ENCODE measurements around the gene SLC25A18. TPM values are rescaled to one million over a fixed set of nuclear protein-coding genes. Genes with fewer than 3 reads are reported as not detected.

Gene SLC25A18
- total RNA-seq, 3 donors from 2014 or later, result 6.6 to 18.7 (median 14.7) TPM

- H3K4me1 ChIP-seq, result no peaks in the 10 kb centered on the region
- intact Hi-C loops (cut with DNase I; ENCODE audit: low total_unique reads), result no loop called here
- no peaks in the 10 kb centered on the region for H3K9me3 ChIP-seq
- no peak overlapping the region for H3K27ac ChIP-seq
- H3K4me3 ChIP-seq, result no peak overlapping the region
- peak in 1 of 2 donors; percentile 38 for DNase-seq (ENCODE audit: low spot score in 2 of 2)
- no peaks in the 10 kb centered on the region for H3K27me3 ChIP-seq
- H3K36me3 ChIP-seq, result no peaks in the 10 kb centered on the region
- TF ChIP-seq, protein P1, sequence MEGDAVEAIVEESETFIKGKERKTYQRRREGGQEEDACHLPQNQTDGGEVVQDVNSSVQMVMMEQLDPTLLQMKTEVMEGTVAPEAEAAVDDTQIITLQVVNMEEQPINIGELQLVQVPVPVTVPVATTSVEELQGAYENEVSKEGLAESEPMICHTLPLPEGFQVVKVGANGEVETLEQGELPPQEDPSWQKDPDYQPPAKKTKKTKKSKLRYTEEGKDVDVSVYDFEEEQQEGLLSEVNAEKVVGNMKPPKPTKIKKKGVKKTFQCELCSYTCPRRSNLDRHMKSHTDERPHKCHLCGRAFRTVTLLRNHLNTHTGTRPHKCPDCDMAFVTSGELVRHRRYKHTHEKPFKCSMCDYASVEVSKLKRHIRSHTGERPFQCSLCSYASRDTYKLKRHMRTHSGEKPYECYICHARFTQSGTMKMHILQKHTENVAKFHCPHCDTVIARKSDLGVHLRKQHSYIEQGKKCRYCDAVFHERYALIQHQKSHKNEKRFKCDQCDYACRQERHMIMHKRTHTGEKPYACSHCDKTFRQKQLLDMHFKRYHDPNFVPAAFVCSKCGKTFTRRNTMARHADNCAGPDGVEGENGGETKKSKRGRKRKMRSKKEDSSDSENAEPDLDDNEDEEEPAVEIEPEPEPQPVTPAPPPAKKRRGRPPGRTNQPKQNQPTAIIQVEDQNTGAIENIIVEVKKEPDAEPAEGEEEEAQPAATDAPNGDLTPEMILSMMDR (IDR thresholded peaks at IDR 0.05), result no peak
- TF ChIP-seq POLR2AphosphoS5 (IDR thresholded peaks at IDR 0.05), result no peak
These were observed 23.6 kb downstream of the SLC25A18 start for GRCh38 chr22:17586831-17587440.

- peak in 1 of 2 donors; percentile 42 for DNase-seq (ENCODE audit: low spot score in 2 of 2)
- H3K9me3 ChIP-seq, result no peaks in the 10 kb centered on the region
- H3K4me1 ChIP-seq, result no peaks in the 10 kb centered on the region
- H3K36me3 ChIP-seq, result no peaks in the 10 kb centered on the region
- H3K27me3 ChIP-seq, result no peaks in the 10 kb centered on the region
- no peak overlapping the region for H3K4me3 ChIP-seq
- intact Hi-C loops (cut with DNase I; ENCODE audit: low total_unique reads), result no loop called here
- H3K27ac ChIP-seq, result no peak overlapping the region
- TF ChIP-seq POLR2A (IDR thresholded peaks at IDR 0.05) (no peak), POLR2AphosphoS5 (IDR thresholded peaks at IDR 0.05) (no peak)
- TF ChIP-seq, protein P1 (IDR thresholded peaks at IDR 0.05), result no peak
These were observed 24.3 kb downstream of the SLC25A18 start for GRCh38 chr22:17587629-17588028.

- peak in 1 of 2 donors; percentile 5 for DNase-seq (ENCODE audit: low spot score in 2 of 2)
- H3K27me3 ChIP-seq, result no peaks in the 10 kb centered on the region
- no peak overlapping the region for H3K4me3 ChIP-seq
- TF ChIP-seq POLR2A (IDR thresholded peaks at IDR 0.05), result no peak
- TF ChIP-seq POLR2AphosphoS5 (IDR thresholded peaks at IDR 0.05), result no peak
- TF ChIP-seq, protein P1 (IDR thresholded peaks at IDR 0.05), result no peak
- no peaks in the 10 kb centered on the region for H3K36me3 ChIP-seq
- no peaks in the 10 kb centered on the region for H3K4me1 ChIP-seq
- H3K27ac ChIP-seq, result no peak overlapping the region
- intact Hi-C loops (cut with DNase I; ENCODE audit: low total_unique reads), result no loop called here
- no peaks in the 10 kb centered on the region for H3K9me3 ChIP-seq
These were observed 25.3 kb downstream of the SLC25A18 start for GRCh38 chr22:17588606-17589005.

- peaks cover 5% of the 10 kb centered on the region for H3K36me3 ChIP-seq
- peak in 1 of 2 donors; percentile 25 for DNase-seq (ENCODE audit: low spot score in 2 of 2)
- no peak overlapping the region for H3K4me3 ChIP-seq
- intact Hi-C loops (cut with DNase I; ENCODE audit: low total_unique reads), result no loop called here
- H3K9me3 ChIP-seq, result no peaks in the 10 kb centered on the region
- H3K4me1 ChIP-seq, result no peaks in the 10 kb centered on the region
- H3K27ac ChIP-seq, result no peak overlapping the region
- no peaks in the 10 kb centered on the region for H3K27me3 ChIP-seq
- TF ChIP-seq POLR2A (IDR thresholded peaks at IDR 0.05) (no peak), POLR2AphosphoS5 (IDR thresholded peaks at IDR 0.05) (no peak)
- TF ChIP-seq, protein P1 (IDR thresholded peaks at IDR 0.05), result no peak
These were observed 26.6 kb downstream of the SLC25A18 start for GRCh38 chr22:17589810-17590375.

DNA sequence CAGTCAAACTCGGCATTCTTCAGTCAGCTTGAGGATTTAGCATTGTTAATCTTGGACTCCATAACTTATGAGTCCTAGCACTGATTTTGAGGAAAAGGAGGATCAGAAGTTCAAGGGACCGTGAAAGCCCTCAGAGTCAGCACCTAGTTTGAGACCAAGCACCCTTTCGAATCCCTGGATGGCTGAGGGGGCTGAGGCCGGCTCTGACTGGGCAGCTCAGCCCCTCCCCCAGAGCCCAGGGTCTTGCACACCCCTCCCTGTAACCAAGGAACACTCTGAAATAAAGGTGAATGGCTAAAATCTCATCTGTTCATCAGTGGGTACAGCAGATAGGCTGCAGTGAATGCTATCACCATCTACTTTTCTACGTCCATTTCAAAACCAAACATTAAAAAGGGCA lies 27.3 kb downstream of the SLC25A18 start:
- H3K27me3 ChIP-seq, result no peaks in the 10 kb centered on the region
- no peaks in the 10 kb centered on the region for H3K9me3 ChIP-seq
- H3K27ac ChIP-seq, result no peak overlapping the region
- DNase-seq (ENCODE audit: low spot score in 2 of 2), result peak in 1 of 2 donors; percentile 14
- no peak overlapping the region for H3K4me3 ChIP-seq
- no peaks in the 10 kb centered on the region for H3K4me1 ChIP-seq
- TF ChIP-seq POLR2A (IDR thresholded peaks at IDR 0.05) (no peak), POLR2AphosphoS5 (IDR thresholded peaks at IDR 0.05) (no peak)
- TF ChIP-seq, protein P1 (IDR thresholded peaks at IDR 0.05), result no peak
- intact Hi-C loops (cut with DNase I; ENCODE audit: low total_unique reads), result no loop called here
- peaks cover 5% of the 10 kb centered on the region for H3K36me3 ChIP-seq
